NT2/D1 (cell line): Measurements from ENCODE around the gene PPFIBP1.

Source experiments
- SUZ12 ChIP-seq: IDR thresholded peaks from 2 replicates; pipeline ENCODE4 v1.6.1; 2011; ENCODE audit not compliant: insufficient read length, insufficient read depth; ENCODE audit errors: extremely low read depth
- YY1 ChIP-seq: IDR thresholded peaks from 2 replicates; pipeline ENCODE4 v1.6.1; 2011; ENCODE audit not compliant: insufficient read length, insufficient read depth
- ZNF274 ChIP-seq: IDR thresholded peaks from 2 replicates; pipeline ENCODE4 v1.6.1; 2011; ENCODE audit warnings: mild to moderate bottlenecking, low read depth, low read length

DNA sequence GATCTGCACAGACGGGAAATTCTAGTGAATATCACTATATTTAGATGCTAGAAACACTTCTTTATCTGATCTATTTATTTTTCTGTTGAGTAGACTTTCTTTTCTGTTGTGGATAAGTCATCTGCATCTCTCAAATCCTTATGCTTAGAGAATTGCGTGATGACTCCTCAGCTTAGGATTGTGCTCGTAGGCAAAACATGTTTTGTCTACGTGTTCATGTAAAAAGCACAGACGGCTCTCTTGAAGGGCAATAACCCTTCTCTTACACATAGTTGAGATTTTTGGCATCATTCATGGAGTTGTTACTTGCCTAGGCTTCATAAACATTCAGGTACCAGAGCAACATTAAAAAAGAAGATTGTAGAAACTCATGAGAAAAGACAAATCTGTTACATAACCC lies 18.6 kb downstream of the PPFIBP1 start:
- TF ChIP-seq YY1 (no peak), ZNF274 (no peak), SUZ12 (no peak)
